LNCaP clone FGC (cell line): Measurements from ENCODE around the gene SPRED2.

ENCODE experiments used
- DNase-seq: peaks from one replicate; pipeline ENCODE4 v3.0.0-alpha.2; 2011; ENCODE audit warnings: low read depth
- H3K4me3 ChIP-seq: 2 replicates; pipeline ENCODE4 v1.5.1; 2011; ENCODE audit warnings: mild to moderate bottlenecking, low read depth, low read length, control low read depth
- CTCF ChIP-seq: IDR thresholded peaks from 2 replicates; pipeline ENCODE4 v1.5.1; 2012; ENCODE audit warnings: mild to moderate bottlenecking; ENCODE audit not compliant: control insufficient read depth, insufficient read depth; ENCODE audit errors: extremely low read depth

Gene SPRED2

GRCh38 chr2:65305934-65306333 lies 126.5 kb downstream of the SPRED2 start:
- H3K4me3 ChIP-seq = no peak overlapping the region
- no peak for DNase-seq
- TF ChIP-seq CTCF = no peak

- H3K4me3 ChIP-seq = no peak overlapping the region
- no peak for TF ChIP-seq CTCF
- DNase-seq = no peak
Observed at GRCh38 chr2:65300761-65301711, 131.4 kb downstream of the SPRED2 start.

GRCh38 chr2:65300134-65300760 lies 132.2 kb downstream of the SPRED2 start:
- DNase-seq = no peak
- TF ChIP-seq CTCF = no peak
- H3K4me3 ChIP-seq = no peak overlapping the region

- H3K4me3 ChIP-seq = no peak overlapping the region
- DNase-seq = no peak
- TF ChIP-seq CTCF = no peak
Observed at GRCh38 chr2:65299246-65299645, 133.2 kb downstream of the SPRED2 start.

- no peak overlapping the region for H3K4me3 ChIP-seq
- TF ChIP-seq CTCF = no peak
- no peak for DNase-seq
Observed at GRCh38 chr2:65298089-65298488, 134.3 kb downstream of the SPRED2 start.

- DNase-seq = no peak
- TF ChIP-seq CTCF = no peak
- H3K4me3 ChIP-seq = no peak overlapping the region
Observed at GRCh38 chr2:65297544-65297943, 134.9 kb downstream of the SPRED2 start.
